NCI-H146 (cell line): ENCODE data around the gene INVS.

Experiments
- DNase-seq: peaks from one replicate; lab custom pipeline; 2025; lab: John Stamatoyannopoulos, UW

INVS gene

DNA sequence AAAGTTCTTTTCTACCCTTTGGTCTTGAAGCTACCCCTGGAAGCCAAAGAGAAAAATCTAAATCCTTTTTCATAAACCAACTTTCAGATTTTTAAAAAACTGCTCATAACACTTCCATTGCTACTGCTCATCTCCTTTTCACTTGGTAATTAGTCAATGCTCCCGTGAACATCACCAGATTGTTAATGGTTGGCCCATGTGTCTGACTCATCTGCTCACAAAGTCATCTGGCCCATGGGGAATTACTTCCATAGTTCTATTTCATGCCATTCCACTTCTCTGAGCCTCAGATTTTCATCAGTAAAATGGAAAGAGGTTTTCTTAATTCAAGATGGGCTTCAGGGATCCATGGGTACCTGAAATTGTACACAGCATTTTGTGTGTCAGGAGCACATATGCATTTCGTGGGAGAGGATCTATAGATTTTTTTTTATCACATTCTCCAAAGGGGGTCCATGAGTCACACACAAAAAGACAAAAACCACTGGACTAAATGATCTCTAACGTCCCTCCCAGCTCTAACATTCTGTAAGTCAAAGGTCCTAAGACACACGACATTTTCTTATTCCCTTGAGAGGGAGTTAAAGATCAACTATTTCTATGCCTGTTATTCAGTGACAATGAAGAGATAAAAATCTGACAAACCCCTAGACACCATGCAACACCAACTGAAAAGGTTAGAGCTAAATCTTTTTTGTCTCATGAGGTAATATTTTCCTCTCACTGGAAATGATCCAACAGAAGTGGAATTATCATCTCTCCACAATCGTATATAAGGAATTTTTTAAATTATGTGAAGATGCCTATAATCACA lies 178.3 kb downstream of the INVS start:
- no peak for DNase-seq

DNA sequence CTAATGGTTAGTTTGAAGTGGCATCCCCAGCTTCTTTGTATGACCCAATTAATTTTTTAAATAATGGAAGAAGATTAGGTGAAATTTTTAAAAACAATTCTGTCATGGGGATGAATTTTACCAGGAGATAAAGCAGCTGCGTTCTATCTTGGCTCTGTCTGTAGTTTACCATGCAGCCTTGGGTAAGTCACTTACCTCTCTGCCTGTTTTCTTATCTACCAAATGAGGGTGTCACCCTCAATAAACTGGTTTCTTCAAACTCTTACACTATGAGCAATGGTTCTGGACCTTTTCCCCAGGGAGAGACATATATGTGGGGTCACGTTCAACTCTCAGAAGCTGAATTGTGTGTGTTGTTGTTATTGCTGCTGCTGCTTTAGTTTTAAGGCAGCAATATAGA lies 182.0 kb downstream of the INVS start:
- DNase-seq = no peak

DNA sequence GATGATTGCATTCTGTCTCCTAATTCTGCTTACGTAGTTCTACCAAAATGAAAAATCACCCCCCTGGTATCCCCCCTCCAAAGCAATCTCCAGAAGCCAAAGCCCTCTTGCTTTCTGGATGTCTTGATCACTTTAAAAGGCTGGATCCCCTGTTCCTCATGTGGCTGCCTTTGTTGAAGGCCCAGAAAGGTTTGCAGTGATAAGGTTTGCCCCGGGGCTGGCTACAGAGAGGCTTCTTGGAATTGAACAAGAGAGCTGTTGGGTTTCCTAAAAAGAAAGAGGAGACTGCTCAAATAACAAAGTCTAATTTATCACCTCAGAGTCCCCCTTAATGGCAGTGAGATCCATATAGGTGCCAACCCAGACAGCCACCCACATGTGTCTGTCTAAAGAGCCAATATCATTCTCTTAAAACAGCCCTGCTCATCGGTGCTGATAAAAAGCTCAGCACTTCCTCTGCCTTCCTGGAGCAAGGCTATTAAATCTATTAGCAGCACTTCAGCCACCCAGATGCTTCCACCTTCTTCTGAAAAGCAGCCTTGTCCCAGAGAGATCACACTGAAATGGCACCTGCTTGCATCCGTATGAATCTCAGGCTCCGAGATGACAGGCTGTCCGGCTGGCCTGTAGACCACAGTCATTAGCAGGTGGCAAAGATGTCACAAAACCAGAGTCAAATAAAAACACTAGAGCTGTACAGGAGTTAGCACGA lies 182.8 kb downstream of the INVS start:
- DNase-seq = no peak

DNA sequence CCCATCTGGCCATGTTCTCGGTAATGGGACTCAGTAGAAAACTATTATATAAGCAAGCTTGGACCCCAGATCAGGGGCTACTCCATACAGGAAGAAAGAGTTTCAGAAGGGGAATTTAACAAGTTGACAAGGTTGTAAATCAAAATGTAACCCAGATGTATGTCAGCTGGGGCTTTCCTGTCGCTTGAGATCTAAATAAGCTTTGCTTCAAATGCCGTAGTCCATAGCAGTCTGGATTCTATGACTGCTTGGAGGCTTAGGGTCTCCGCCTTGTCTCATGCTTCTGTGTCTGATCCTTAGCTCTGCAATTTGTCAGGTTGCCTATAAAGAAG lies 183.3 kb downstream of the INVS start:
- DNase-seq = no peak

DNA sequence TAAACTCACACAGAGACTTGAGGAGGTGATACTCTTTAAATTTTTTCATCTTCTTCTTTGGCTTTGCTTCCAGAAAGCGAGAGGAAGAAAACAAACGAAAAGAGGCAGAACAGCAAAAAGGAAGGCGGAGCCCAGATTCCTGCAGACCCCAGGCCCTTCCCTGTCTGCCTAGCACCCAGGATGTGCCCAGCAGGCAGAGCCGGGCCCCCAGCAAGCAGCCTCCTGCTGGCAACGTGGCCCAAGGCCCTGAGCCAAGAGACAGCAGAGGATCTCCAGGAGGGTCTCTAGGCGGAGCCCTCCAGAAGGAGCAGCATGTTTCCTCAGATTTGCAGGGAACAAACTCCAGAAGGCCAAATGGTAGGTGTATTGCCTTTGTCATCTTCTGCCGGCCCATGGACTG lies 185.2 kb downstream of the INVS start:
- DNase-seq = no peak

DNA sequence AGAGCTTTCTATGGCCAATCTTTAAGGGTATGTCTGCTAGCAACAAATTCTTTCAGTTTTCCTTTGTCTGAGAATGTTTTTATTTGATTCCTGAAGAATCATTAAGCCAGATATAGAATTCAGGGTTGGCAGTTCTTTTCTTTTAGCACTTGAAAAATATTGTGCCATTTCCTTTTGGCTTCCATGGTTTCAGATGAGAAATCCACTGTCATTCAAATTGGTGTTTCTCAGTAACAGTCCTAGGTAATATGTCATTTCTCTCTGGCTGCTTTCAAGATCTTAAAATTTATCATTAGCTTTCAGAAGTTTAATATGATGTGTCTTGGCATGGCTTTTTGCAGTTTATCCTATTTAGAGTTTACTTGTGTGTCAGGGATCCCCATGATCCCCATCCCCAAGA lies 186.0 kb downstream of the INVS start:
- DNase-seq = no peak

DNA sequence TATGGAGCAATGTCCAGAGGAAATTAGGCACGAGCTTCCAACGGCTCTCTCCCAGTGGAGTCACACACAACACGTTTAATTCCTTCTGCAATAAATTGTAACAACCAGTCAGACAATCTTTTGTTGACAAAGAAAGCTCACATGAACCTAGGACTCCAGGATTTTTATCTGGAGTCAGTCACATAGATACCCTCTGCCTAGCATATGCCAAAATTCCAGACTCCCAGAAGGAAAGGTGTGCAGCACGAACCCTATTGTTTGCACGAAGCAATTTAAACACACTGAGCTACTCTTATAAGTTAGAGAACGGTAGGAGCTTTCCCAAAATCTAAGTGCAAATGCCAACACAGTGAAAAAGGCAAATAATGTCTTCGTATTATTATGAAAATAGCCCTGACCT lies 186.6 kb downstream of the INVS start:
- no peak for DNase-seq

DNA sequence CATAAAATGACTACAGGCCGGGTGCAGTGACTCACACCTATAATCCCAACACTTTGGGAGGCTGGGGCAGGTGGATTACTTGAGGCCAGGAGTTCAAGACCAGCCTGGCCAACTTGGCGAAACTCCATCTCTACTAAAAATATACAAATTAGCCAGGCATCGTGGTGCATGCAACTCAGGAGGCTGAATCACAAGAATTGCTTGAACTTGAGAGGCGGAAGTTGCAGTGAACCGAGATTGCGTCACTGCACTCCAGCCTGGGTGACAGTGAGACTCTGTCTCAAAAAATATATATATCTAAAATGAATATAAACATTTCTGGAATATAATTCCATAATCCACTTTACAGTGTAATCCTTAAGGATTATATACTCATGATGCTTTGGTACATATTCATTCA lies 187.2 kb downstream of the INVS start:
- no peak for DNase-seq

DNA sequence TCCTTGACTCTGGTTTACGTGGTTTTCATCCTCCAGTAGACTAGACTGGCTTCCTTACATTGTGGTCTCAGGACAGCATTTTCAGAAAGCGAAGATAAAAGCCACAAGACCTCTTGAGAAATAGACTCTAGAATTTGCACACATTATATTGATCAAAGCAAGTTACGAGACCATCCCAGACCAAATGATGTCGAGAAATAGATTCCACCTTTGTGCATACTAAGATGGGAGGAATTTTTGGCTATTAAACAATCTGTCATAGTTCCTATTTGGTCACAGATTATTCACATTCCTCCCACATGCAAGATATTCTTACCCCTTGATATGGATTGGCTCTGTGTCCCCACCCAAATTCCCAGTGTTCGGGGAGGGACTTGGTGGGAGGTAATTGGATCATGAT lies 188.1 kb downstream of the INVS start:
- no peak for DNase-seq

DNA sequence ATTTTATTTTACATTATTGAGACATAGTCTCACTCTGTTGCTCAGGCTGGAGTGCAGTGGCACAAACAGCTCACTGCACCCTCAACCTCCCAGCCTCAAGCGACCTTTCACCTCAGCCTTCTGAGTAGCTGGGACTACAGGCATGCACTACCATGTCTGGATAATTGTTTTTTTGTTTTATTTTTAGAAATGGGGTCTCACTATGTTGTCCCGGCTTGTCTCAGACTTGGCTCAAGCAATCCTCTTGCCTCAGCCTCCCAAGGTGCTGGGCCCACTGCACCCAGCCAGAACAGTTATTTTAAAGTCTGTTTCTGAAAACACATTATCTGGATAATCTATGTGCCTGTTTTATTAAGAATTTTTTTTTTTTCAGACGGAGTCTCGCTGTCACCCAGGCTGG lies 191.7 kb downstream of the INVS start:
- no peak for DNase-seq

DNA sequence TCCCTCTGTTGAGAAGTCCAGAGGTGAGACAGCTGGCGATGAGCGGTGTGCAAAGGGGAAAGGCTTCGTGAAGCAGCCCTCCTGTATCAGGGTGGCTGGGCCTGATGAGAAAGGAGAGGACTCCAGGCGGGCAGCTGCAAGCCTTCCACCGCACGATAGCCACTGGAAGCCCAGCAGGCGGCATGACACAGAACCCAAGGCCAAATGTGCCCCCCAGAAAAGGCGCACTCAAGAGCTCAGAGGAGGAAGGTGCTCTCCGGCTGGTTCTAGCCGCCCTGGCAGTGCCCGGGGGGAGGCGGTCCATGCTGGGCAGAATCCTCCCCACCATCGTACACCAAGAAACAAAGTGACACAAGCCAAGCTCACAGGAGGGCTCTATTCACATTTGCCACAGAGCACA lies 193.4 kb downstream of the INVS start:
- DNase-seq = no peak

DNA sequence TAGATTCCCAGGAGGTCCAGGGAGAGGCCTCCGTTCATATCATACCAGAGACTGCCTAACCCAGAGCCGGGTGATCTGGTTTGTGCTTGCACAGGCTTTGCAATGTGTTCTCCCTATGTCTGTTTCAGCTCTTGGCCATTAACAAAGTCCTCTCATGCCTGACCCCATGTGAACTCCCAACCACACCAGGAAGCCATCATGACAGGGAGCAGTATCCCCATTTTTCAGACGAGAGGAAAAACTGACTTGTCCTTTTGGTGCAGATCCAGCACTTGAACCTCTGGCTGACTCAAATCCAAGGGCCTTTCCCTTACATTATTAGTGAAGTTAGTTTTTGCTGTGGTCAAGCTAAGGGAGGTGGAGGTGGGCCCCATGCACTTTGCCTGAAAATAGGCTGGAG lies 195.3 kb downstream of the INVS start:
- DNase-seq = no peak

DNA sequence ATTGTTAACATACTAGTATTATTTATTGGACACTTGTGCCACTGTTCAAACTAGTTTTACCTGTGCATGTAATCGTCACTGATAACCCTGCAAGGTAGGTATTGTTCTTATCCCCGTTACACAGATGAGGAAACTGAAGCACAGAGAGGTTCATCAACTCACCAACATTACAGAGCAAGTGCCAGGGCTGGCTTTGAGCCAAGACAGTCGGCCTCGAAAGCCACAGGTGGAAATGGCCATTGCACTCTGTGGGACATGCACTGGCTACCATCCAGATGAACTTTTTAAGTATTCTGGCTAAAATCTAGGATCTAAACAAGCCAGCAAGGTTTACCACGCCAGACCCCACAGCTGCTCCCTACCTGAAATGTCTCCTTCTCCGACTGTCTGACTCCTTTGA lies 195.8 kb downstream of the INVS start:
- DNase-seq = no peak

DNA sequence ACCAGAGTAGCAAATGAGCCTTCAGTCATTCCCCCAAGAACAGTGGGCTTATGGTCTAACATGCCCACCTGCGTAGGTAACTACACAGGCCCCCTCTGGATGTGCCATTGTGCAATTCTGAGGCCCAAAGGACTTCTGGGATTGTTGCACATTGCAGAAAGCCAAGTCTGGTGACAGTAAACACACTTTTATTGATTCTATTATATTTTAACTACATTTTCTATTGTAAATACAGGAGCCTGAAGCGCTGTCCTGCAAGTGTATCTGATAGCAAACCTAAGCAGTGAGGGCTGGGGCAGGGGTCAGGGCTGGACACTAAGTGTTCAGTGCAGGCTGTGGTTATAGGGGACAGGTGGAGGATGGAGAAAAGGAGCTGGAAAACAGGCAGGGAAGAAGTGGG lies 196.2 kb downstream of the INVS start:
- no peak for DNase-seq

DNA sequence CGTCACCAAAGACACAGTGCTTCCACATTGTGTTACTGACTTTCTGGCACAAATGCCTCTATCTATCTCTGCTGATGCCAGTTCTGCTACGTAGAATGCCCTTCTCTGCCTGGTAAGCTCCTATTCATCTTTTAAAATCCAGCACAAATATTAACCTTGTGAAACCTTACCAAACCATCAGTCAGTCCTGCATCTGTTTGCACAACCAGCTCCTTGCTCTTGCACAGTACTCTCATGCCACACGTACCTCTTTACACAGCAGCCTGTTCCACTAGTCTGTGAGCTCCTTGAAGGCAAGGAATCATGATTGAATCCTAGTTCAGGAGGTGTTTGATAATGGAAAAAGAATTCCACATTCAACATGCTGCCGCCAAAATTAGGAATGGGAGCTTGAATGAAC lies 197.4 kb downstream of the INVS start:
- no peak for DNase-seq

DNA sequence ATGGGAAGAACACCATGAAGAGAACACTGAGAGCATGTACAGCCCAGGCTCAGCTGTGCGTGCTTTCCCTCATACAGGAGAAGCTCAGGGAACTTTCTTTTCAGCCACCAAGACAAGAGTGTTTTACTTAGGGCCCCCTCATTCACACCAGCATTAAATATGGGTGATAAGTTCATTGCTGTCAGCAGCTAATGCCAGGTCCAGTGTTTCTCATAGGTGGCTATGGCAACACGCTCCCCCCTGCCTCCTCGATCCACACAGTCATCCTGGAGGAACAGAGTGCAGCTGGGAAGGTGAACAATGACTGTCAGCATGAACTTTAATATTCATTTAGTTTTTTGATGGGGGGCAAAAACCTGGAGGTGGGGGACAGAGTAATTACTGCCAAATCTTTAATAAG lies 199.3 kb downstream of the INVS start:
- no peak for DNase-seq

DNA sequence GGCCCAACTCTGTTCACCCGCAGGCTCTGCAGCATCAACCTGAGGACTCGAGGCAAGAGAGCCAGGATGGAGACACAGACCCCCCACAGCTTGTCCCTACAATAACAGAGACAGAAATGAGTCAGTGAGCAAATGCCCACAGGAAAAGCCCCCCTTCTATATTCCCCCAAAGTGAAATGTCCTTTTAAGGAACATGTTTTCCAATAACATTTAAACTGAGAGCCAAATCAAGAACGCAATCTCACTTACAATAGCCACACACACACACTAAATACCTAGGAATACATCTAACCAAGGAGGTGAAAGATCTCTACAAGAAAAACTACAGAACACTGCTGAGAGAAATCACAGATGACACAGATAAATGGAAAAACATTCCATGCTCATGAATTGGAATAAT lies 204.7 kb downstream of the INVS start:
- no peak for DNase-seq

DNA sequence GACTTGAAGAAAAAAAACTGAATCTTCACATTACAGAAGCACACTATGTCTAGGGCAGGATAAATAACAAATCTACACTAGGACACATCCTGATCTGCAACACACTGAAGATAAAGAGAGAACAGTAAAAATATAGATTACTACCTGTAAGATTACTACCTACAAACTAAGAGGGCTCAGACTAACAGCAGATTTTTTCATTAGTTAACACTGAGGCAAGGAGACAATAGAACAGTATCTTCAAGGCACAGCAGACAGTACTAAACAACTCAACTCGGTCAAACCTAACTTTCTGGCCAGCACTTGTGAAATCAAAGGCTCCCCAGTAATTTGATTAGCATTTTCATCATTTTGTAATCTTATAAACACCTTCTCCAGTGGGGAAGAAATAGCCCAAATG lies 207.2 kb downstream of the INVS start:
- no peak for DNase-seq

DNA sequence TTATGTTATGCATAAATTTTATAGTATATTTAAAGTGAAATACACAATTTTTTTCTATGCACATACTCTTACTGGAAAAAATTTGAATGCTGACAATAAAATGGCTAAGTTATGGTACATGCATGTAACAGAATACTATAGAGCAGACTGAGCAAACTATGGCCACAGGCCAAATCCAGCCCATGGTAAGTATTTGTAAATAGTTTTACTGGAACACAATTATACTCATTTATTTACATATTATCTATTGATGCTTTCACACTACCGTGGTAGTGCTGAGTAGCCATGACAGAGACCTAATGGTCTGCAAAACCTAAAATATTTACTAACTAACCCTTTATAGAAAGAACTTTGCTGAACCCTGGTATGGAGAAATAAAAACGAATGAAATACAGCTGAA lies 208.0 kb downstream of the INVS start:
- DNase-seq = no peak

DNA sequence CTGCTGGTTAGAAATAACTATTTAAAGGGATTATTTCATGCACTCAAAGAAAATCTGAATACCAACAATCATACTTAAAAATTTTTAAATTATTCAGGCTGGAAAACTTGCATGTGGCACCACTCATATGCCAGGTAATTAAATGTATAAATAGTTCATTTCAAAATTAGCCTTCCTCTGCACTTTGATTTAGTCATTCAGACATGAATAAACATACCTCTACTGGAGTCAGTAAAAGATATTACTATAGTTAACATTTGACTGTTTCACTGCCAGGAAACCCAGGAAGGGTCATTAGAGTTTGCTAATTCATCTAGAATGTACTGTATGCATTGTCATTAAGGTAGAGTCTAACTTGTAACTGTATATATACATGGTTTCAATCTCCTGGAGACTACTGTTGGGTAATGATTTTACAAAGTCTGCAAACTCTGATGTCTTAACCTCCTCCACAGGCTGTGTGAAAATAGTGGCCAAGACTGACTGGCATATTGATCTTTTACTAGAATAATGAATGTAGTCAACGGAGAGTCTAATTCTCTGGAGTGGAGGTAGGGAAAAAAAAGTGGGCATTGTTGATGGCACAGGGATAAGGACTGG lies 210.0 kb downstream of the INVS start:
- DNase-seq = no peak

DNA sequence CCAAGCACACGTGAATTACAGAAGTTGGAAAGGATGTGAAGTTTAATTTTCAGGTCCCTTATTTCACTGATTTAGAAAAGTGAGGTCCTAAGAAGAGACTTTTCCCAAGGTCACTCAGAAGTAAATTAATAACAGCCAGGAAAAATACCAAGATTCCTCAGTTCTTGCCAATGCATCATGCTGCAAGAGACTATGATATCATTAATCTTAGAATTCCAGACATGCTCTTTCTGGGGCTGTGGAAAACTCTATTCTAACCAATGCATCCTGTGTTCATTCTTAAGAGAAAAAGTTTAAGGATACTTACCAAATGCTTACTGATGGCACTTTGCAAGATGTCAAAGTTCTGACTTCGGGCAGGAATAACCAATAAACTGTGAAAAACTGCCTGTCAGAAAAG lies 210.9 kb downstream of the INVS start:
- no peak for DNase-seq

DNA sequence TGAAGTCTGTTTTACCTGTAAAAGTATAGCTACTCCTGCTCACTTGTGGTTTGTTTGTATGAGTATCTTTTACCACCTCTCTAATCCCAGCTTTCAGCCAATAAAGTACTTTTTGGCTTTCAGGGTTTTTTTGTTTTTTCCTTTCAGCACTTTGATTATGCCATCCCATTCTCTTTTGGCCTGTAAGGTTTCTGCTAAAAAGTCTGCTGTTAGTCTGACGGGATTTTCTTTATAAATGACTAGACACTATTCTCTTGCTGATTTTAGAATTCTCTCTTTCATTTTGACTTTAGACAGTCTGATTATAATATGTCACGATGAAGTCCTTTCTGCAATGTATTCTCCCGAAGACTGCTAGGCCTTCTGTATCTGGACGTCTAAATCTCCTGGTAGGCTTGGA lies 216.5 kb downstream of the INVS start:
- no peak for DNase-seq

DNA sequence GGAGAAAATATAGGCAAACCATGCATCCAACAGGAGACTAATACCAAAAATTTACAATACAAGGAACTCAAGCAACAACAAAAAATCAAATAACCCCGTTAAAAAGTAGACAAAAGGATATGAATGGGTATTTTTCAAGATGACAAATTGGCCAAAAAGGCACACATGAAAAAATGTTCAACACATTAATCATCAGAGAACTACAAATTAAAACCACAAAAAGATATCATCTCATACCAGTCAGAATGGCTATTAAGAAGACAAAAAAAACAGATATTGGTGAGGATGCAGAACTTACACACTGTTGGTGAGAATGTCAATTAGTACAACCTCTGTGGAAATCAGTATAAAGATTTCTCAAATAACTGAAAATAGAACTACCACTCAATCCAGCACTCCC lies 218.7 kb downstream of the INVS start:
- DNase-seq = no peak
